ENCODE measurements around the gene EMP1. TPM values are rescaled to one million over a fixed set of nuclear protein-coding genes. Genes with fewer than 3 reads are reported as not detected.
A peak's percentile ranks its signal among the peaks of the same experiment; 100 is the strongest.

The EMP1 gene
- total and polyA plus RNA-seq, 7 donors, result 11.0 to 123 (median 49.8) TPM

DNA sequence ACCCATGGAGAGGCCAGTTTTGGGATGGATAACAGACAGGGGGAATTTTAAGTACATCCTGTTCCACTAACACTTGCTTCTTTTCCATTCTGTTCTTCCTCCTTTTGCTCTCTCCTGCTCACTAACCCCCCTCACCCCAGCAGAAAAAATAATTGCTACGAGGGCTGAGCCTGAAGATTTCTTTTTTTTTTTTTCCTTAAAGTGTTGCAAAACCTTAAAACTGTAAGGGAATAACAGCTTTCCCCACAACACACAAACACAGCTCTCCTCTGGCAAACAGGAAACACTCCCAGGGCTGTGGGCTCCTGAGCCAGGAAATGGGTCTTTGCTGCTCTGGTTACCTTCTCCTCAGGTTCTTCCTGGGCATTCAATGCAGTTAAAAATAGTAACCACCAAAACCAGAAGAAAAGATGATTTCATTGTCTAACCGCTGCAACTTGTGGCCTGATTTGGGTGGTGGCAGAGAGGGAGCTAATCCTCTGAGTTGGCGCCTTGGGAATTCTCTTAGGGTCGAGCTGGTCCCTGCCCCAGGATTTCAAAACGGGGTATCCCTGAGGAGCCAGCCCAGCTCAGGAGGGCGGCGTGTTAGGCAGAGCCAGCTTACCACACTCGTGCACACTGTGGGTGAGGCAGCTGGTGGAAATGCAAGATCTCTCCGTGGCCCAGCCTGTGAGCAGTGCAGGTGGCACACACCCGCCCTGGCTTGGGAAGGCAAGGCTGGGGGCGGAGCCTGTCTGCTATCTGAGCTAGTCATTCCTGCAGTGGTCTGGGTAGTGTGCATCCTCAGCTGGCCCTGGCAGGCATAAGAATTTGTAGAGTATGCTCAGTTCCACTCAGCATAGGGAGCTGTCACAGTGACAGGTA is 17.1 kb upstream of the EMP1 start:
- Histone ChIP-seq H3K9me3 (no peaks in the 10 kb centered on the region), H3K36me3 (ENCODE audit: insufficient read depth in 1 of 2, low read depth in 1 of 2) (no peaks in the 10 kb centered on the region), H3K27ac (peak overlapping the region; percentile 21), H3K27me3 (ENCODE audit: insufficient read depth in 3 of 3, low read length in 2 of 3) (peaks cover 0 to 24% (median 0%) of the 10 kb centered on the region in 3 donors), H3K4me1 (peaks cover 4% of the 10 kb centered on the region), H3K4me3 (no peak overlapping the region)
- peak; percentile 32 to 69 (median 50) for ATAC-seq
- intact Hi-C loops (cut with DNase I), result no loop called here
- TF ChIP-seq, protein P1, sequence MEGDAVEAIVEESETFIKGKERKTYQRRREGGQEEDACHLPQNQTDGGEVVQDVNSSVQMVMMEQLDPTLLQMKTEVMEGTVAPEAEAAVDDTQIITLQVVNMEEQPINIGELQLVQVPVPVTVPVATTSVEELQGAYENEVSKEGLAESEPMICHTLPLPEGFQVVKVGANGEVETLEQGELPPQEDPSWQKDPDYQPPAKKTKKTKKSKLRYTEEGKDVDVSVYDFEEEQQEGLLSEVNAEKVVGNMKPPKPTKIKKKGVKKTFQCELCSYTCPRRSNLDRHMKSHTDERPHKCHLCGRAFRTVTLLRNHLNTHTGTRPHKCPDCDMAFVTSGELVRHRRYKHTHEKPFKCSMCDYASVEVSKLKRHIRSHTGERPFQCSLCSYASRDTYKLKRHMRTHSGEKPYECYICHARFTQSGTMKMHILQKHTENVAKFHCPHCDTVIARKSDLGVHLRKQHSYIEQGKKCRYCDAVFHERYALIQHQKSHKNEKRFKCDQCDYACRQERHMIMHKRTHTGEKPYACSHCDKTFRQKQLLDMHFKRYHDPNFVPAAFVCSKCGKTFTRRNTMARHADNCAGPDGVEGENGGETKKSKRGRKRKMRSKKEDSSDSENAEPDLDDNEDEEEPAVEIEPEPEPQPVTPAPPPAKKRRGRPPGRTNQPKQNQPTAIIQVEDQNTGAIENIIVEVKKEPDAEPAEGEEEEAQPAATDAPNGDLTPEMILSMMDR (IDR thresholded peaks at IDR 0.05), result no peak
- 12 to 21% (median 13%) methylated on average over 11 of the region's 11 CpGs for WGBS, 3 donors
- peak; percentile 44 to 68 for DNase-seq

GRCh38 chr12:13181375-13182070 is 15.0 kb upstream of the EMP1 start:
- H3K9me3 ChIP-seq, result no peaks in the 10 kb centered on the region
- H3K4me1 ChIP-seq, result peaks cover 4% of the 10 kb centered on the region
- peaks cover 0 to 23% (median 0%) of the 10 kb centered on the region in 3 donors for H3K27me3 ChIP-seq (ENCODE audit: insufficient read depth in 3 of 3, low read length in 2 of 3)
- DNase-seq (no peak), ATAC-seq (no peak)
- TF ChIP-seq, protein P1 (IDR thresholded peaks at IDR 0.05), result no peak
- H3K36me3 ChIP-seq (ENCODE audit: insufficient read depth in 1 of 2, low read depth in 1 of 2), result no peaks in the 10 kb centered on the region
- no peak overlapping the region for H3K4me3 ChIP-seq
- intact Hi-C loops (cut with DNase I), result no loop called here
- H3K27ac ChIP-seq, result no peak overlapping the region
- 39 to 43% (median 40%) methylated on average over 3 of the region's 3 CpGs for WGBS, 3 donors

DNA sequence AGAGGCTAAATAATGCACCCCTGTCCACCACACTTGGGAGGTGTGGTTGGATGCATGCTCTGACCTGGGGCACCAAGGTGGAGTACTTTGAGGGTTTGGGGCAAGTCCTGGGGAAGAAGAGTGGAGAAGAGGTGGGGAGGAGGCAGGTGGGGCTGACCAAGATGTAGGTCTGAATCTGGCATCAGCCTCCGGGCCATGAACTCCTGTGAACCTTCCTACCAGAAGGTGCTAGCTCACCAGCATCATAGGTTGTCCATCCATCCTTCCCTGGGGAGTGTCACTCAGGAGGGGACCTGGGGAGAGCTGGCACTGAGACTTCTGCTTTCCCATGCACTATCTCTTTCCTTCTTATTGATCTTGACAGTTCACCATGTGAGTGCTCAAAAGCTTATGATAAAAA is 13.6 kb upstream of the EMP1 start:
- H3K9me3 ChIP-seq, result no peaks in the 10 kb centered on the region
- intact Hi-C loops (cut with DNase I), result no loop called here
- H3K36me3 ChIP-seq (ENCODE audit: insufficient read depth in 1 of 2, low read depth in 1 of 2), result no peaks in the 10 kb centered on the region
- no peak overlapping the region for H3K4me3 ChIP-seq
- TF ChIP-seq, protein P1 (IDR thresholded peaks at IDR 0.05), result no peak
- no peak for ATAC-seq
- H3K27ac ChIP-seq, result no peak overlapping the region
- peaks cover 4% of the 10 kb centered on the region for H3K4me1 ChIP-seq
- DNase-seq, result no peak
- 76 to 100% (median 90%) methylated on average over 1 of the region's 1 CpG for WGBS, 3 donors
- H3K27me3 ChIP-seq (ENCODE audit: insufficient read depth in 3 of 3, low read length in 2 of 3), result peaks cover 0 to 10% (median 0%) of the 10 kb centered on the region in 3 donors

DNA sequence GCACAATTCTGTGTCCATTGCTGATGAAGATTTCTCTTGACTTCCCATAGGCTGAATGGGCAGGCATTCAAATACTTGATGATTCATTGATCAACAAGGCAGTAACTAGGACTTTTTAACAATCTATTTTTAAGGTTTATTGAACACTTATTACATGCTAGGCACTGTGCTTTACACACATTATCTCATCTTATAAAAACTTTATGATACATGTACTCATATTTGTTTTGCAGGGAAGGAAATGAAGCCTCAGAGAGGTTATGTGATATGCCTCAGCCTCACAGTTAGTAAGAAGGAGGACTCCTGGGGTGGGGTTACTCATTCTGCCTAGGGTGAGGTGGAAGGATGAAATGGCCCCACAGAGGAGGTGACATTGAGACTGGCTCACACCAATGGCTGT is 12.9 kb upstream of the EMP1 start:
- ATAC-seq, result no peak
- TF ChIP-seq, protein P1 (IDR thresholded peaks at IDR 0.05), result no peak
- intact Hi-C loops (cut with DNase I), result no loop called here

More for the DNA sequence above, 12.9 kb upstream of the EMP1 start:
- H3K27ac ChIP-seq, result no peak overlapping the region
- DNase-seq, result no peak
- H3K4me3 ChIP-seq, result no peak overlapping the region
- H3K9me3 ChIP-seq, result no peaks in the 10 kb centered on the region
- no peaks in the 10 kb centered on the region for H3K36me3 ChIP-seq (ENCODE audit: insufficient read depth in 1 of 2, low read depth in 1 of 2)
- peaks cover 4% of the 10 kb centered on the region for H3K4me1 ChIP-seq
- peaks cover 0 to 4% (median 0%) of the 10 kb centered on the region in 3 donors for H3K27me3 ChIP-seq (ENCODE audit: insufficient read depth in 3 of 3, low read length in 2 of 3)

Data from psoas muscle (tissue), 8 donors.